GM19467 (cell line): Measurements from ENCODE around the gene BEST3.
"Not testable (repeated sequence)": the region's sequence is repeated elsewhere in the genome, so short reads cannot be mapped to it uniquely, and the experiment has no call there.

Source experiments
- ATAC-seq: cut with Tn5 transposase; IDR thresholded peaks from one replicate; pipeline ENCODE4 v1.9.1; 2021; ENCODE audit warnings: mild to moderate bottlenecking, moderate library complexity; ENCODE audit not compliant: unreplicated experiment

BEST3 gene

GRCh38 chr12:69688471-69689427, 10.4 kb downstream of the BEST3 start:
- no peak for ATAC-seq

- ATAC-seq, result no peak
These were observed 11.1 kb downstream of the BEST3 start for GRCh38 chr12:69688021-69688420.

GRCh38 chr12:69687390-69687789, 11.7 kb downstream of the BEST3 start:
- no peak for ATAC-seq

GRCh38 chr12:69686731-69687130, 12.4 kb downstream of the BEST3 start:
- ATAC-seq, result peak; percentile 63

GRCh38 chr12:69685810-69686209, 13.3 kb downstream of the BEST3 start:
- ATAC-seq, result no peak

GRCh38 chr12:69684466-69684865, 14.6 kb downstream of the BEST3 start:
- ATAC-seq, result no peak

- ATAC-seq, result no peak
These were observed 16.9 kb downstream of the BEST3 start for GRCh38 chr12:69682110-69682755.

- ATAC-seq, result no peak
These were observed 20.0 kb downstream of the BEST3 start for GRCh38 chr12:69679119-69679518.

GRCh38 chr12:69676257-69677012, 22.7 kb downstream of the BEST3 start:
- ATAC-seq, result no peak

GRCh38 chr12:69672195-69672594, 26.9 kb downstream of the BEST3 start:
- ATAC-seq, result no peak

- no peak for ATAC-seq
These were observed 27.5 kb downstream of the BEST3 start for GRCh38 chr12:69671597-69671996.

- ATAC-seq, result no peak
These were observed 32.3 kb downstream of the BEST3 start for GRCh38 chr12:69666798-69667197.

GRCh38 chr12:69664930-69665377, 34.1 kb downstream of the BEST3 start:
- ATAC-seq, result not testable (repeated sequence)

- ATAC-seq, result no peak
These were observed 35.4 kb downstream of the BEST3 start for GRCh38 chr12:69663726-69664125.

- no peak for ATAC-seq
These were observed 36.3 kb downstream of the BEST3 start for GRCh38 chr12:69662764-69663163.

GRCh38 chr12:69661386-69661785, 37.7 kb downstream of the BEST3 start:
- ATAC-seq, result no peak

GRCh38 chr12:69660164-69660863, 38.8 kb downstream of the BEST3 start:
- no peak for ATAC-seq

- ATAC-seq, result no peak
These were observed 40.9 kb downstream of the BEST3 start for GRCh38 chr12:69658203-69658602.

GRCh38 chr12:69657376-69658137, 41.5 kb downstream of the BEST3 start:
- ATAC-seq, result no peak
